Measurements from ENCODE around the gene IL4R. TPM values are rescaled to one million over a fixed set of nuclear protein-coding genes. Genes with fewer than 3 reads are reported as not detected.

Gene IL4R
- total and polyA plus RNA-seq, 2 of the 13 experiments (the other 11 are each of a cell fraction or from before 2014, with no cell fraction given), result 15.9 to 49.6 TPM

DNA sequence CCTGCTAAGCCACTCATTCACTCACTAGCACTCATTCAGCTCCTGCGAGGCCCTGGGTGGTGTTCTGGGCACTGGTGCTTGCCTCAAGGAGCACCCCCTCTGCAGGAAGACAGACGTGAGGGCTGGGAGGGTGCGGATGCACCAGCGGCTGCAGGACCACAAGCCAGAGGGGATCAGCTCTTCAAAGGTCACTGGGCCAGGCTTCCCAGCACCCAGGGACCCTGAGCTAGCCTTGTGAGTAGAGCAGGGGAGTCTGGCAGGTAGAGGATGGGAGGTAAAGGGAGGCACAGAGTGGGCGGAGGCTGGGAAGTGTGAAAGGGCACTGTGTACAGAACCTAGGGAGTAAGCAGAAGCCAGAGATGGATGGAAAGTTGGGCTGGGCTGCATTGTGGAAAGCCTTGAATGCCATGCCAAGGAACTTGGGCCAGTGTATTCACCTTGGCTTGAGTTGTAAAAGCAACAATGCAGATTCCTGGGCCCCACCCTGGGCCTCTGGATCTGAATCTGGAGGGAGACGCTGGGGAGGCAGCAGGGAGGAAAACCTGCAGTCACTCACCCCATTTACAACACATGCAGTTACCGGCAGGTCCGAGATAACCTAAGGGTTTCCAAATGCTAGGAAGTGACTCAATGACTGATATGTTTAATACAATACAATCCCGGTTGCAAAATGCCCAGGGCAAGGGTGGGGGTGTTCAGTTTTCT, 1.7 kb downstream of the IL4R start (continued):
- TF ChIP-seq SOX13 (IDR thresholded peaks at IDR 0.05) (no peak), SOX13 (CRISPR knock-in tag; conservative IDR thresholded peaks at IDR 0.05 in 1 of 2, IDR thresholded peaks at IDR 0.05 in 1 of 2) (peak in 1 of 2 experiments; percentile 44; a peak in 1 of 4 replicates), HHEX (CRISPR knock-in tag; IDR thresholded peaks at IDR 0.05) (no peak), ZNF468 (CRISPR knock-in tag; IDR thresholded peaks at IDR 0.05) (0 out of 2 replicates have a peak, but pooled peaks have one; percentile 47), NRL (CRISPR knock-in tag; IDR thresholded peaks at IDR 0.05; ENCODE audit: borderline replicate concordance) (0 out of 2 replicates have a peak, but pooled peaks have one; percentile 26), SMC3 (IDR thresholded peaks at IDR 0.05; ENCODE audit: low read length) (0 out of 2 replicates have a peak, but pooled peaks have one; percentile 0), ZNF20 (CRISPR knock-in tag; IDR thresholded peaks at IDR 0.05) (no peak), CEBPB (IDR thresholded peaks at IDR 0.05; ENCODE audit: borderline replicate concordance, low read depth, low read length) (peak; percentile 74; the same call in 1 of the 2 replicates), BRD4 (CRISPR knock-in tag; IDR thresholded peaks at IDR 0.05) (0 out of 2 replicates have a peak, but pooled peaks have one; percentile 34), JUNB (CRISPR knock-in tag; IDR thresholded peaks at IDR 0.05; ENCODE audit: borderline replicate concordance) (no peak)
- TF ChIP-seq, protein P1, sequence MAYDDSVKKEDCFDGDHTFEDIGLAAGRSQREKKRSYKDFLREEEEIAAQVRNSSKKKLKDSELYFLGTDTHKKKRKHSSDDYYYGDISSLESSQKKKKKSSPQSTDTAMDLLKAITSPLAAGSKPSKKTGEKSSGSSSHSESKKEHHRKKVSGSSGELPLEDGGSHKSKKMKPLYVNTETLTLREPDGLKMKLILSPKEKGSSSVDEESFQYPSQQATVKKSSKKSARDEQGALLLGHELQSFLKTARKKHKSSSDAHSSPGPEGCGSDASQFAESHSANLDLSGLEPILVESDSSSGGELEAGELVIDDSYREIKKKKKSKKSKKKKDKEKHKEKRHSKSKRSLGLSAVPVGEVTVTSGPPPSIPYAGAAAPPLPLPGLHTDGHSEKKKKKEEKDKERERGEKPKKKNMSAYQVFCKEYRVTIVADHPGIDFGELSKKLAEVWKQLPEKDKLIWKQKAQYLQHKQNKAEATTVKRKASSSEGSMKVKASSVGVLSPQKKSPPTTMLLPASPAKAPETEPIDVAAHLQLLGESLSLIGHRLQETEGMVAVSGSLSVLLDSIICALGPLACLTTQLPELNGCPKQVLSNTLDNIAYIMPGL (CRISPR knock-in tag; IDR thresholded peaks at IDR 0.05; ENCODE audit: borderline replicate concordance in 1 of 2, low read depth in 1 of 2), result no peak

Measured in HepG2 (cell line).